Measurements from ENCODE around the gene TSPAN9.

The TSPAN9 gene

DNA sequence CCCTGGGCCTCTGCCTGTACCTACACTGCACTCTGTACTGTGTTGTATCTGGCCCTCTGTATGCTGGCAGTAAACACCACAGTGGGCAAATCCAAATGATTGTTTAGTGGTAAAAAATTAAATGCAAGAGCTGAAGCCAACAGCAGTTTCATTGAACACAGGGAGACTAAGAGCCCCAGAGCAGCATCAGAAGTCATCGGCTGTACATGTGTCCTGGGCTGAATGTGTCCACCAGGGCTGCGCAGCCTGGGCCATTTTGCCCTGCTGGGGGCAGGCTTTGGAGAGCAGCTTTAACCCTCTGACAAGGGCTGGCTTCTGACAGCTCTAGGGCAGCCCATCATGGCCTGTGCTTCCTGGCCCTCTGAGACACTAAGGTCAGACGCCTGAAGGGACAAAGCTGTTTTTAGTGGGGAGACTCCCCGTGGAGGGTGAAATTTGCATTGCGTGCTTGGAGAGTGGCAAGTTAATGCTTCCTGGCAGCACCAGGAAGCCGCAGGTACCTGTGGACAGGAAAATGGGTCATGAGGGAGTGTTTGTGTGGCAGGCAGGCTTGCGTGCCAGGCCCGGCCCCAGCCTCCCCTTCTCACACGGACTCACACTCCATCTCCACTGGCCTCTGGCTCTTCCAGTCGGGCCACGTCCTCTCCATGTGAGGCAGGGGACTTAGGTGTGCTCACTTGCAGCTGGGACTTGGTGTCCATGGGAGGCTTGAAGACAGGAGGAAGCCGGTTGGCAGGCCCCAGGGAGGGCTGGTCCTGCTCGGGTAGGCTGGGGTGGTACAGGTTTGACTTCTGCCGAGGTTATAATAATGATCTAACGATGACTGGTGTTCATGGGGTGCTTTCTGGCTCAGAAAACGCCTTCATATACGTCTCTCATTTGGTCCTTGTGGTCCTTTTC lies 150.1 kb downstream of the TSPAN9 start:
- Histone ChIP-seq H3K9ac (ENCODE audit: low read length) (no peak overlapping the region), H4K20me1 (ENCODE audit: insufficient read depth, low read length) (no peaks in the 10 kb centered on the region), H3K4me2 (ENCODE audit: low read length) (no peak overlapping the region), H3K27me3 (ENCODE audit: insufficient read depth, low read length) (peaks cover 6% of the 10 kb centered on the region; the same call in 1 of the 2 replicates), H3K9me3 (ENCODE audit: low read length) (no peaks in the 10 kb centered on the region), H3K27ac (ENCODE audit: low read depth, low read length, poor library complexity, severe bottlenecking) (no peak overlapping the region), H2AFZ (ENCODE audit: low read length) (no peak overlapping the region), H3K79me2 (ENCODE audit: insufficient read depth, low read length) (no peaks in the 10 kb centered on the region), H3K36me3 (ENCODE audit: insufficient read depth, low read length) (no peaks in the 10 kb centered on the region), H3F3A (ENCODE audit: insufficient read depth, low read length) (no peaks in the 10 kb centered on the region), H3K4me1 (ENCODE audit: insufficient read depth, low read length, severe bottlenecking) (peaks cover 50% of the 10 kb centered on the region), H3K9me2 (ENCODE audit: low read depth, low read length) (no peaks in the 10 kb centered on the region), H3K4me3 (ENCODE audit: low read depth, low read length, poor library complexity, severe bottlenecking) (no peak overlapping the region)
- TF ChIP-seq, protein P1, sequence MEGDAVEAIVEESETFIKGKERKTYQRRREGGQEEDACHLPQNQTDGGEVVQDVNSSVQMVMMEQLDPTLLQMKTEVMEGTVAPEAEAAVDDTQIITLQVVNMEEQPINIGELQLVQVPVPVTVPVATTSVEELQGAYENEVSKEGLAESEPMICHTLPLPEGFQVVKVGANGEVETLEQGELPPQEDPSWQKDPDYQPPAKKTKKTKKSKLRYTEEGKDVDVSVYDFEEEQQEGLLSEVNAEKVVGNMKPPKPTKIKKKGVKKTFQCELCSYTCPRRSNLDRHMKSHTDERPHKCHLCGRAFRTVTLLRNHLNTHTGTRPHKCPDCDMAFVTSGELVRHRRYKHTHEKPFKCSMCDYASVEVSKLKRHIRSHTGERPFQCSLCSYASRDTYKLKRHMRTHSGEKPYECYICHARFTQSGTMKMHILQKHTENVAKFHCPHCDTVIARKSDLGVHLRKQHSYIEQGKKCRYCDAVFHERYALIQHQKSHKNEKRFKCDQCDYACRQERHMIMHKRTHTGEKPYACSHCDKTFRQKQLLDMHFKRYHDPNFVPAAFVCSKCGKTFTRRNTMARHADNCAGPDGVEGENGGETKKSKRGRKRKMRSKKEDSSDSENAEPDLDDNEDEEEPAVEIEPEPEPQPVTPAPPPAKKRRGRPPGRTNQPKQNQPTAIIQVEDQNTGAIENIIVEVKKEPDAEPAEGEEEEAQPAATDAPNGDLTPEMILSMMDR (IDR thresholded peaks at IDR 0.05; ENCODE audit: low read length): no peak; the same call in 1 of the 2 replicates
- TF ChIP-seq EZH2 (IDR thresholded peaks at IDR 0.05; ENCODE audit: borderline replicate concordance, low read length): no peak

GRCh38 chr12:3228552-3228951 lies 151.4 kb downstream of the TSPAN9 start:
- Histone ChIP-seq H2AFZ (ENCODE audit: low read length) (no peak overlapping the region), H3K79me2 (ENCODE audit: insufficient read depth, low read length) (no peaks in the 10 kb centered on the region), H3K27me3 (ENCODE audit: insufficient read depth, low read length) (peaks cover 6% of the 10 kb centered on the region; the same call in 1 of the 2 replicates), H3K4me1 (ENCODE audit: insufficient read depth, low read length, severe bottlenecking) (peaks cover 50% of the 10 kb centered on the region), H3K9ac (ENCODE audit: low read length) (no peak overlapping the region), H3F3A (ENCODE audit: insufficient read depth, low read length) (no peaks in the 10 kb centered on the region), H3K36me3 (ENCODE audit: insufficient read depth, low read length) (no peaks in the 10 kb centered on the region), H3K9me3 (ENCODE audit: low read length) (no peaks in the 10 kb centered on the region), H4K20me1 (ENCODE audit: insufficient read depth, low read length) (no peaks in the 10 kb centered on the region), H3K27ac (ENCODE audit: low read depth, low read length, poor library complexity, severe bottlenecking) (no peak overlapping the region), H3K9me2 (ENCODE audit: low read depth, low read length) (no peaks in the 10 kb centered on the region), H3K4me2 (ENCODE audit: low read length) (no peak overlapping the region), H3K4me3 (ENCODE audit: low read depth, low read length, poor library complexity, severe bottlenecking) (no peak overlapping the region)
- TF ChIP-seq EZH2 (IDR thresholded peaks at IDR 0.05; ENCODE audit: borderline replicate concordance, low read length): no peak
- TF ChIP-seq, protein P1 (IDR thresholded peaks at IDR 0.05; ENCODE audit: low read length): no peak

DNA sequence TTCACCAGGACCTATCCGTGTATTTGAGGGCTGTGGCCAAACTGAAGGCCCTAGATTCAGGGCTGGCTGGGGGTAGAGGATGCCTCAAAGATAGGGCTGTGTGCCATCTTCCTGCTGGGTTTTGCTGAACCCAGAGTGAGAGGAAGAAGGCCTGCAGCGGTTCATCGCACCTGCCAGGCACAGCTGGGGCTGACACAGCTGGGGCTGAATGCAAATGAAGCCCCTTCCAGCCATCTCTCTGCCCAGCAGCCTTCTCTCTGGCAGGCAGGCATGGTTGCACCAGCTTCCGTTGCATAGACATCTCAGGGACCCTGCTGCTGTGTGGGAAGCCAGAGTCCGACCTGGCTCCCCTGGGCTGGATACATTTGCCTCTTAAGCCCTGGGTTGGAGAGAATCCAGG lies 152.4 kb downstream of the TSPAN9 start:
- peak overlapping the region; percentile 64 for H3K27ac ChIP-seq (ENCODE audit: low read depth, low read length, poor library complexity, severe bottlenecking)

More for the DNA sequence above, 152.4 kb downstream of the TSPAN9 start:
- Histone ChIP-seq H3K9me2 (ENCODE audit: low read depth, low read length) (no peaks in the 10 kb centered on the region), H3K9ac (ENCODE audit: low read length) (no peak overlapping the region), H3K4me1 (ENCODE audit: insufficient read depth, low read length, severe bottlenecking) (peaks cover 50% of the 10 kb centered on the region), H3K79me2 (ENCODE audit: insufficient read depth, low read length) (no peaks in the 10 kb centered on the region), H3K4me2 (ENCODE audit: low read length) (no peak overlapping the region; the same call in 1 of the 2 replicates), H3K27me3 (ENCODE audit: insufficient read depth, low read length) (peaks cover 6% of the 10 kb centered on the region; the same call in 1 of the 2 replicates), H4K20me1 (ENCODE audit: insufficient read depth, low read length) (no peaks in the 10 kb centered on the region), H3K36me3 (ENCODE audit: insufficient read depth, low read length) (no peaks in the 10 kb centered on the region), H2AFZ (ENCODE audit: low read length) (no peak overlapping the region), H3K9me3 (ENCODE audit: low read length) (no peaks in the 10 kb centered on the region), H3F3A (ENCODE audit: insufficient read depth, low read length) (no peaks in the 10 kb centered on the region), H3K4me3 (ENCODE audit: low read depth, low read length, poor library complexity, severe bottlenecking) (no peak overlapping the region)
- TF ChIP-seq, protein P1 (IDR thresholded peaks at IDR 0.05; ENCODE audit: low read length): no peak
- no peak for TF ChIP-seq EZH2 (IDR thresholded peaks at IDR 0.05; ENCODE audit: borderline replicate concordance, low read length)

Measured in OCI-LY1 (cell line).